Hematopoietic multipotent progenitor cell treated with erythropoietin and hydrocortisone succinate and interleukin-3 and kit ligand, for 15 days (in vitro differentiated cells): ENCODE measurements around the gene ARF6.
"Not testable (repeated sequence)": the region's sequence is repeated elsewhere in the genome, so short reads cannot be mapped to it uniquely, and the experiment has no call there.

Experiments
- DNase-seq: peaks from one replicate; pipeline ENCODE4 v3.0.0-alpha.2; 2015; ENCODE audit warnings: low spot score

Gene ARF6

GRCh38 chr14:49876563-49877127, 16.2 kb upstream of the ARF6 start:
- no peak for DNase-seq

GRCh38 chr14:49879646-49880204, 13.2 kb upstream of the ARF6 start:
- DNase-seq: peak; percentile 83

- DNase-seq: no peak
These were observed 12.4 kb upstream of the ARF6 start for GRCh38 chr14:49880267-49881064.

- DNase-seq: no peak
These were observed 11.4 kb upstream of the ARF6 start for GRCh38 chr14:49881350-49882001.

- DNase-seq: peak; percentile 46
These were observed 9.8 kb upstream of the ARF6 start for GRCh38 chr14:49882826-49883694.

- no peak for DNase-seq
These were observed 6.4 kb upstream of the ARF6 start for GRCh38 chr14:49886523-49886922.

GRCh38 chr14:49888293-49888692, 4.6 kb upstream of the ARF6 start:
- DNase-seq: no peak

GRCh38 chr14:49892301-49892635, 614 bp upstream of the ARF6 start:
- peak; percentile 48 for DNase-seq

- DNase-seq: peak; percentile 75
These were observed 679 bp downstream of the ARF6 start for GRCh38 chr14:49893309-49894213.

GRCh38 chr14:49894214-49895107, 1.6 kb downstream of the ARF6 start:
- not testable (repeated sequence) for DNase-seq

GRCh38 chr14:49895480-49895879, 2.6 kb downstream of the ARF6 start:
- DNase-seq: no peak

GRCh38 chr14:49896272-49896671, 3.4 kb downstream of the ARF6 start:
- DNase-seq: not testable (repeated sequence)

- DNase-seq: no peak
These were observed 4.1 kb downstream of the ARF6 start for GRCh38 chr14:49896966-49897365.

- DNase-seq: no peak
These were observed 4.5 kb downstream of the ARF6 start for GRCh38 chr14:49897414-49897813.

- no peak for DNase-seq
These were observed 5.1 kb downstream of the ARF6 start for GRCh38 chr14:49897965-49898364.

GRCh38 chr14:49898485-49898884, 5.6 kb downstream of the ARF6 start:
- no peak for DNase-seq

- DNase-seq: no peak
These were observed 8.1 kb downstream of the ARF6 start for GRCh38 chr14:49900973-49901372.

GRCh38 chr14:49902679-49903246, 9.9 kb downstream of the ARF6 start:
- not testable (repeated sequence) for DNase-seq

GRCh38 chr14:49904270-49904669, 11.4 kb downstream of the ARF6 start:
- no peak for DNase-seq

GRCh38 chr14:49905989-49906388, 13.1 kb downstream of the ARF6 start:
- no peak for DNase-seq
